Globus pallidus (tissue), 1 donor: ENCODE results near the gene IFNA5.

Experiments
- DNase-seq: peaks from one replicate; pipeline ENCODE4 v3.0.0-alpha.2; 2015; ENCODE audit warnings: low spot score

The IFNA5 gene

DNA sequence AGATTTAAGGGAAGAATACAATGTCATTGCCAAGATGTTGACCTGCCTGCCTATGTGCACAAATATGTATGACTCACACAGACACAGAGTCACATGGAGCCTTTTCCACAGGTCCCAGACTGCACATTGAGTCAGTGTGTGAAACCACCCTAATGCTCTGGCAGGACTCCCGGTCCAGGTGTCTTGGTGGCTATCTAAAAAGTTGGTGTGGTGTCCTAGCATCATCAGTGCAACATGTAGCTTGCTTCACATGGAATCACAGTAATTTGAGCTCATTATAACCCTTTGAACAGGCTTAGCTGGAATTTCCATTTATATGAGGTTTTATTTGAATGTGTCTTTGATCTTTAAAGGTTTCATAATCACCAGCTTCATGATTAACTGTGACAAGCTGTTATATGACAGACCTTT is 10.7 kb downstream of the IFNA5 start:
- no peak for DNase-seq

GRCh38 chr9:21289848-21290247 is 15.3 kb downstream of the IFNA5 start:
- DNase-seq: no peak

DNA sequence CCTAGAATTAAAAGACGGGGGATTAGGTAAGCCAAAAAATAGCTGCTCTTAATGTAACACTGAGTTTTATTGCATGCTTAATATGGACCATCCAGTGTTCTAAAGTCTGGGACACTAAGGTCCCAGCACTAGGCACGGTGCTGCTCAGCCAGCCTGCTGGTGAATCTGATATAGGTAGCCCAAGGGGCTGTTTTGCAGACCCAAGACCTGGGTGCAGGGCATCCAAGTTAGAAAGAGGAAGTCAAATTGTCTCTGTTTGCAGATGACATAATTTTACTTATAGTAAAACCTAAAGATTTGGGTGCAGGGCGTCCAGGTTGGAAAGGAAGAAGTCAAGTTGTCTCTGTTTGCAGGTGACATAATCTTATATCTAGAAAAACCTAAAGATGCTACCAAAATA is 17.8 kb downstream of the IFNA5 start:
- no peak for DNase-seq

DNA sequence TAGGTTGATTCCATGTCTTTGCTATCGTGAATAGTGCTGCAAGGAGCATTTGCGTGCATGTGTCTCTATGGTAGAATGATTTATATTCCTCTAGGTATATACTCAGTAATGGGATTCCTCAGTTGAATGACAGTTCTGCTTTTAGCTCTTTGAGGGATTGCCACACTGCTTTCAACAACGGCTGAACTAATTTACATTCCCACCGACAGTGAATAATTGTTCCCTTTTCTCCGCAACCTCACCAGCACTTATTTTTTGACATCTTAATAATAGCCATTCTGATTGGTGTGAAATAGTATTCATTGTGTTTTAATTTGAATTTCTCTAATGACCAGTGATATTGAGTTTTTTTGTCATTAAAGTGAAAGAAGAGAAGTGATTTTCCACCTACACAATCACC is 18.5 kb downstream of the IFNA5 start:
- DNase-seq: no peak

- no peak for DNase-seq
Measured at GRCh38 chr9:21286099-21286498, 19.0 kb downstream of the IFNA5 start.

DNA sequence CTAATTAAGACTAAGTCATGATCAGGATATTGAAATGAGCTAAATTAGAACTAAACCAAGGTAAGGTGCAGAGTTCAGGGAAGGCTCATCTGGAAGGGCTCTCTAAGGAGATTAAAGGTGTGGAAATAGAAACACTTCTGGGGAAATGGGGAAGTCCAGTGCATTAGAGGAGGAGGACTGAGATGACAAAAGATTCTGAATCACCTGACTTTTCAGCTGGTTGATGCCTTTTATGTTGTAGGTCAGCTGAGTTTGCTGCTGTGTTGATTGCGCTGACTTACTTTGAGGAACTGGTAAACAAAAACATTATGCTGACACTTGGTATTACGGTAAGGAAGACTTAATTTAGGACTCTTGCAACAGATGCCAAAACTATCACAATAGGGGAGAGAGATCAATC is 23.8 kb downstream of the IFNA5 start:
- DNase-seq: no peak

GRCh38 chr9:21268347-21268657 is 36.8 kb downstream of the IFNA5 start:
- no peak for DNase-seq

DNA sequence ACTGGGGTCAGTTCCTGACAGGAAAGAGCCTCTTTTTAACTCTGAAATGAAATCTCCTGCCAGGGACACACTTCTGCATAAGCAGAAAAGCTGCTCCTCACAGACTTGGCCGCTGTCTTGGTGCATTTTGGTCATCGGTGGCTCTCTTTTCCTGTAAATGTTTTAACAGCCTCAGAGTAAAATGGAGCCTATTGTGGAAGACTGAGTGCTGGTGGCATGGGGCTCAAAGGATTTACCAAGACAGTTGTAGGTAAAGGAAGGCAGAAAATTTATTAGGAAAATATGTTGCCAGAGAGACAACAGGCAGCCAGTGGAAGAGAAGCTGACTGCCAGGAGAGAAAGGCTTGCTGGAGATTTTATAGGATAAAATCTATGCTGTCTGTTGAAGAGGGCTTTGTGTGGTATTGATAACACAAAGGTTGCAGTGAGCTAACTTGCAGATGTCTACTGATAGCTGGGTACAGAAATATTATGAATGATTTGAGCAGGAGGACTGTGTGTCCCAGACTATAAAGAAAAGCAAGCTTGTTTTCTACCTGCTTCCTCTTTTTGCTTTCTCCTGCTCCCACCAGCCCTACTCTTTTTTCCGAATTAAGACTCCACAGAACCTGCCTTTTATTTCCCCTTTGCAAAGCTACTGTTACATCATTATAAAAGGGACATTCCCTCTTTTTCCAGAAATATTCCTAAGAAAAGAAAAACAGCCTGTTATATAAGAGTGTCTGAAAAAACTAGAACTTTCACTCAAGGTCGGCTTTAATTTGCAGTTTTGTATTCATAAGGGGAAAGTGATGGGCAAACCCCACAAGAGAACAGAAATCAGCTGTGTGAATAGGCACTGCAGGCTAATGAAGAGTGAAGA is 37.4 kb downstream of the IFNA5 start:
- DNase-seq: no peak

GRCh38 chr9:21266733-21267484 is 38.2 kb downstream of the IFNA5 start:
- no peak for DNase-seq

- DNase-seq: no peak
Measured at GRCh38 chr9:21265421-21266189, 39.5 kb downstream of the IFNA5 start.

DNA sequence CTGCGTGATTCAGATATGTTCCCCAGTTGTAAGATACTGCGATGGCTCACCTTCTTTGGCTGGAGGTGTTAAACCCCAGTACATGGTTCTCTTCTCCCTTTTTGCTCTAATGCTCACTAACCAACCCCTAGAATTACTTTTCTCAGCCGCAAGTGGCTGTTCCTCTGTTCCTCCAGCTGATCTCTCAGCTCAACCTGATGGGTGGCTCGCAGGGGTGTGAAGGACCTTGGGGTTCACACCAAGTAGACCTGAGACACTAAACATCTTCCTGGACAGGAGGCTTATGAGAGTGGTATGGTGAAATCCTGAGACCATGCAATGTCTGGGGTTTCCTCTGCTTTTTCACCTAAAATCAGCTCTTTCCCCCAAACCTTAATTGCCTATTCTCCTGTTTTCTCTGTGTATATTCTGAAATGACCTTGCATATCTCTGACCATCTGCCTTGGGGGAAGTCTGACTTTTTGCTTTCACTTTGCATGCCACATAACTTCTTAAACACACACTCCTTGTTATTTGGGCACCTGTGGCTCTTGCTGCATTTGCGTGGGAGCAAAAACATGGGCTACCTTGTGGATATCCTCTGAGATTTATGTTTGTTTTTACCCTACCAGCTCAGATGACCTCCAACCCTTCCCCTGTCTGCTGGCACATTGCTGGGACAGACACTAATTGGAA is 49.4 kb downstream of the IFNA5 start:
- no peak for DNase-seq
